Measurements from ENCODE around the gene EEF1G. TPM values are rescaled to one million over a fixed set of nuclear protein-coding genes. Genes with fewer than 3 reads are reported as not detected.

The EEF1G gene
- total and polyA plus RNA-seq, 2 of the 13 experiments (the other 11 are each of a cell fraction or from before 2014, with no cell fraction given), result 1,787 to 2,144 TPM

GRCh38 chr11:62601122-62601371, 27.4 kb upstream of the EEF1G start (continued):
- no peak for TF ChIP-seq ZBTB25 (CRISPR knock-in tag; IDR thresholded peaks at IDR 0.05)
- TF ChIP-seq GTF3A (CRISPR knock-in tag; conservative IDR thresholded peaks at IDR 0.05), result no peak
- no peak for TF ChIP-seq ZNF7 (CRISPR knock-in tag; IDR thresholded peaks at IDR 0.05)
- no peak for TF ChIP-seq TBL1XR1 (IDR thresholded peaks at IDR 0.05; ENCODE audit: borderline replicate concordance, low read length, partially characterized antibody)
- no peak for TF ChIP-seq FOSL1 (CRISPR knock-in tag; IDR thresholded peaks at IDR 0.05; ENCODE audit: borderline replicate concordance)
- TF ChIP-seq ZNF224 (CRISPR knock-in tag; IDR thresholded peaks at IDR 0.05), result no peak
- TF ChIP-seq, protein P1, sequence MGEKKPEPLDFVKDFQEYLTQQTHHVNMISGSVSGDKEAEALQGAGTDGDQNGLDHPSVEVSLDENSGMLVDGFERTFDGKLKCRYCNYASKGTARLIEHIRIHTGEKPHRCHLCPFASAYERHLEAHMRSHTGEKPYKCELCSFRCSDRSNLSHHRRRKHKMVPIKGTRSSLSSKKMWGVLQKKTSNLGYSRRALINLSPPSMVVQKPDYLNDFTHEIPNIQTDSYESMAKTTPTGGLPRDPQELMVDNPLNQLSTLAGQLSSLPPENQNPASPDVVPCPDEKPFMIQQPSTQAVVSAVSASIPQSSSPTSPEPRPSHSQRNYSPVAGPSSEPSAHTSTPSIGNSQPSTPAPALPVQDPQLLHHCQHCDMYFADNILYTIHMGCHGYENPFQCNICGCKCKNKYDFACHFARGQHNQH (CRISPR knock-in tag; IDR thresholded peaks at IDR 0.05), result no peak
- TF ChIP-seq ZSCAN31 (CRISPR knock-in tag; IDR thresholded peaks at IDR 0.05; ENCODE audit: low read depth), result no peak
- TF ChIP-seq NFYB (CRISPR knock-in tag; IDR thresholded peaks at IDR 0.05), result no peak
- TF ChIP-seq, protein P2, sequence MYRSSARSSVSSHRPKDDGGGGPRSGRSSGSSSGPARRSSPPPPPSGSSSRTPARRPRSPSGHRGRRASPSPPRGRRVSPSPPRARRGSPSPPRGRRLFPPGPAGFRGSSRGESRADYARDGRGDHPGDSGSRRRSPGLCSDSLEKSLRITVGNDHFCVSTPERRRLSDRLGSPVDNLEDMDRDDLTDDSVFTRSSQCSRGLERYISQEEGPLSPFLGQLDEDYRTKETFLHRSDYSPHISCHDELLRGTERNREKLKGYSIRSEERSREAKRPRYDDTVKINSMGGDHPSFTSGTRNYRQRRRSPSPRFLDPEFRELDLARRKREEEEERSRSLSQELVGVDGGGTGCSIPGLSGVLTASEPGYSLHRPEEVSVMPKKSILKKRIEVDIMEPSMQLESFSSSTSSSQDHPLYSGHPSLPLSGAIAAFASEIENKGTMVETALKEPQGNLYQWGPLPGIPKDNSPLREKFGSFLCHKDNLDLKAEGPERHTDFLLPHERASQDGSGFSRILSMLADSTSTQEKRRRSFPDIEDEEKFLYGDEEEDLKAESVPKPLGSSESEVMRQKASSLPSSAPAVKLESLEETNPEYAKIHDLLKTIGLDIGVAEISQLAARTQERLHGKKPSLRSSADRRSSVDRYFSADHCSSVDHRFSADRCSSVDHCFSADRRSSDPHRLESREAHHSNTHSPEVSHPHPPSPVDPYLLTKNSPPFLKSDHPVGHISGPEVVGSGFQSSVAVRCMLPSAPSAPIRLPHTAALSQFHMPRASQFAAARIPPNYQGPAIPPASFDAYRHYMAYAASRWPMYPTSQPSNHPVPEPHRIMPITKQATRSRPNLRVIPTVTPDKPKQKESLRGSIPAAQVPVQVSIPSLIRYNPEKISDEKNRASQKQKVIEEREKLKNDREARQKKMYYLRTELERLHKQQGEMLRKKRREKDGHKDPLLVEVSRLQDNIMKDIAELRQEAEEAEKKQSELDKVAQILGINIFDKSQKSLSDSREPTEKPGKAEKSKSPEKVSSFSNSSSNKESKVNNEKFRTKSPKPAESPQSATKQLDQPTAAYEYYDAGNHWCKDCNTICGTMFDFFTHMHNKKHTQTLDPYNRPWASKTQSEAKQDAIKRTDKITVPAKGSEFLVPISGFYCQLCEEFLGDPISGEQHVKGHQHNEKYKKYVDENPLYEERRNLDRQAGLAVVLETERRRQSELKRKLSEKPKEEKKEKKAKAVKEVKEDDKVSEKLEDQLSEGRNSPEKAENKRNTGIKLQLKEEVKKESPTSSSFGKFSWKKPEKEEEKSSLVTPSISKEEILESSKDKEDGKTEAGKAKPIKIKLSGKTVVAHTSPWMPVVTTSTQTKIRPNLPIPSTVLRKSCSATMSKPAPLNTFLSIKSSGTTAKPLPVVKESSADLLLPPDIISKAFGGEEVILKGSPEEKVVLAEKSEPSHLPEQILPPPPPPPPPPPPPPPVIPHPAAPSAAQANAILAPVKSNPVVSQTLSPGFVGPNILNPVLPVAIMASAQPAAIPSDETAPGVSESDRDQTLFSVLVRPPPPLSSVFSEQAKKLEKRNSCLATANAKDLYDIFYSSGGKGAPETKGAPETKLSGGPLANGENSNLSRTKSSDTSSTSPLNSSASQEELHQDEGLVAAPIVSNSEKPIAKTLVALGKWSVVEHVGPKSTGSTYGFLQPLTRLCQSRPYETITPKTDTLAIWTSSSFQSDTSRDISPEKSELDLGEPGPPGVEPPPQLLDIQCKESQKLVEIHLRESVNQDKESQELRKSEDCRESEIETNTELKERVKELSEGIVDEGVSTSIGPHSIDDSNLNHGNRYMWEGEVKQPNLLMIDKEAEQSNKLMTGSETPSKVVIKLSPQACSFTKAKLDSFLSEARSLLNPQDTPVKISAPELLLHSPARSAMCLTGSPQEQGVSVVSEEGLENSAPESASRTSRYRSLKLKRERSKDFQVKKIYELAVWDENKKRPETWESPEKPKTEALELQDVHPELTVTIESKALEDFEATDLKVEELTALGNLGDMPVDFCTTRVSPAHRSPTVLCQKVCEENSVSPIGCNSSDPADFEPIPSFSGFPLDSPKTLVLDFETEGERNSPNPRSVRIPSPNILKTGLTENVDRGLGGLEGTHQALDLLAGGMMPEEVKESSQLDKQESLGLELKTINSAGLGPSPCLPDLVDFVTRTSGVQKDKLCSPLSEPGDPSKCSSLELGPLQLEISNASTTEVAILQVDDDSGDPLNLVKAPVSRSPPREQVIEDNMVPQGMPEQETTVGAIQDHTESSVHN (CRISPR knock-in tag; IDR thresholded peaks at IDR 0.05), result no peak
- TF ChIP-seq ZNF18 (CRISPR knock-in tag; IDR thresholded peaks at IDR 0.05; ENCODE audit: insufficient replicate concordance), result no peak
- no peak for TF ChIP-seq SNAI1 (CRISPR knock-in tag; IDR thresholded peaks at IDR 0.05; ENCODE audit: borderline replicate concordance)
- no peak for TF ChIP-seq HOXA9 (CRISPR knock-in tag; IDR thresholded peaks at IDR 0.05; ENCODE audit: borderline replicate concordance)

All from HepG2 (cell line).